Esophagus muscularis mucosa (tissue), 4 donors: Measurements from ENCODE around the gene PPFIA4. TPM values are rescaled to one million over a fixed set of nuclear protein-coding genes. Genes with fewer than 3 reads are reported as not detected.

Source experiments
- DNase-seq: peaks from one replicate; pipeline ENCODE4 v3.0.0-alpha.2; 2017; ENCODE audit errors: extremely low spot score
- H3K27ac ChIP-seq, 4 donors: fragments of 200-600 bp; sonication (generic); replicated peaks in 1 of 4; 1 replicate in 3 of 4; 2 replicates in 1 of 4; pipeline ENCODE4 v1.5.1; 2016 to 2019; ENCODE audit warnings: mild to moderate bottlenecking in 1 of 4
- H3K27me3 ChIP-seq, 4 donors: fragments of 200-600 bp; sonication (generic); one replicate each; pipeline versions ENCODE4 v1.5.1 to v1.6.0; 2016 to 2019
- H3K36me3 ChIP-seq, 4 donors: fragments of 200-600 bp; sonication (generic); one replicate each; pipeline ENCODE4 v1.5.1; 2016 to 2019
- H3K4me1 ChIP-seq, 4 donors: fragments of 200-600 bp; sonication (generic); one replicate each; pipeline ENCODE4 v1.5.1; 2016 to 2019
- H3K4me3 ChIP-seq, 4 donors: fragments of 200-600 bp; sonication (generic); 1 replicate in 2 of 4; 2 replicates in 2 of 4; pipeline ENCODE4 v1.5.1; 2016 to 2019; ENCODE audit warnings: mild to moderate bottlenecking in 4 of 4, moderate library complexity in 1 of 4
- H3K9me3 ChIP-seq, 4 donors: fragments of 200-600 bp; sonication (generic); 1 replicate in 3 of 4; 2 replicates in 1 of 4; pipeline ENCODE4 v1.5.1; 2016 to 2019
- CTCF ChIP-seq, 3 experiments: fragments of 200-600 bp in 2 of 3; fragments of 450-650 bp in 1 of 3; sonication (generic) in 2 of 3; IDR thresholded peaks; one replicate each; pipeline ENCODE4 v1.5.1; 2017 to 2019; ENCODE audit warnings: antibody characterized with exemption in 3 of 3, mild to moderate bottlenecking in 2 of 3, moderate library complexity in 1 of 3
- EP300 ChIP-seq: sonication (generic); formaldehyde crosslinking; IDR thresholded peaks from one replicate; pipeline ENCODE4 v1.6.1; 2017; ENCODE audit warnings: antibody characterized with exemption
- POLR2A ChIP-seq: fragments of 450-650 bp; IDR thresholded peaks from one replicate; pipeline ENCODE4 v1.6.1; 2017; ENCODE audit warnings: antibody characterized with exemption, moderate library complexity, mild to moderate bottlenecking, low read depth
- POLR2AphosphoS5 ChIP-seq, 2 donors: sonication (generic); formaldehyde crosslinking; IDR thresholded peaks; one replicate each; pipeline ENCODE4 v1.6.1; 2017; ENCODE audit warnings: antibody characterized with exemption in 2 of 2
- WGBS: methylation state at CpG from one replicate; pipeline ENCODE4 v1.1.5; 2018; 5-methylcytosine and 5-hydroxymethylcytosine counted together
- intact Hi-C: fragments of 100-400 bp; cut with DNase I; formaldehyde crosslinking; loops from one replicate; pipeline ENCODE4 v1.15.1; 2023
- total RNA-seq, 4 donors: library from RNA; depleted of rRNA; stranded (reverse); fragments of >200 nt; gene quantifications; one replicate each; pipeline versions ENCODE4 v1.1.0 to v1.2.1, GENCODE V29; 2016

PPFIA4 gene
- total RNA-seq, 4 donors from 2014 or later: 0.42 to 1.6 (median 1.1) TPM

GRCh38 chr1:203103829-203104495, 77.7 kb downstream of the PPFIA4 start:
- Histone ChIP-seq H3K27ac (no peak overlapping the region), H3K4me3 (no peak overlapping the region), H3K36me3 (no peaks in the 10 kb centered on the region), H3K27me3 (peaks cover 0 to 4% (median 0%) of the 10 kb centered on the region in 4 donors), H3K4me1 (no peaks in the 10 kb centered on the region), H3K9me3 (peaks cover 0 to 10% (median 0%) of the 10 kb centered on the region in 4 donors)
- peak; percentile 82 for DNase-seq
- 77% methylated on average over 6 of the region's 6 CpGs for WGBS
- intact Hi-C loops: no loop called here
- no peak for TF ChIP-seq POLR2A
- TF ChIP-seq CTCF (IDR thresholded peaks at IDR 0.05): no peak
- no peak for TF ChIP-seq EP300

GRCh38 chr1:203104789-203105390, 78.6 kb downstream of the PPFIA4 start:
- DNase-seq: no peak
- Histone ChIP-seq H3K27ac (no peak overlapping the region), H3K4me3 (no peak overlapping the region), H3K9me3 (peaks cover 0 to 10% (median 0%) of the 10 kb centered on the region in 4 donors), H3K4me1 (no peaks in the 10 kb centered on the region), H3K36me3 (no peaks in the 10 kb centered on the region), H3K27me3 (peaks cover 0 to 4% (median 0%) of the 10 kb centered on the region in 4 donors)
- TF ChIP-seq POLR2AphosphoS5 (IDR thresholded peaks at IDR 0.05): no peak
- TF ChIP-seq CTCF (IDR thresholded peaks at IDR 0.05): no peak
- TF ChIP-seq POLR2A: no peak
- no peak for TF ChIP-seq EP300
- intact Hi-C loops: no loop called here

GRCh38 chr1:203112475-203112874, 86.2 kb downstream of the PPFIA4 start:
- intact Hi-C loops: no loop called here
- peak; percentile 47 for DNase-seq
- H3K36me3 ChIP-seq: no peaks in the 10 kb centered on the region
- H3K9me3 ChIP-seq: no peaks in the 10 kb centered on the region
- 45% methylated on average over 2 of the region's 2 CpGs for WGBS
- no peak overlapping the region for H3K27ac ChIP-seq
- H3K27me3 ChIP-seq: peaks cover 0 to 15% (median 0%) of the 10 kb centered on the region in 4 donors
- H3K4me3 ChIP-seq: no peak overlapping the region
- H3K4me1 ChIP-seq: peaks cover 0 to 1% (median under 1%) of the 10 kb centered on the region in 4 donors
- TF ChIP-seq EP300: no peak

DNA sequence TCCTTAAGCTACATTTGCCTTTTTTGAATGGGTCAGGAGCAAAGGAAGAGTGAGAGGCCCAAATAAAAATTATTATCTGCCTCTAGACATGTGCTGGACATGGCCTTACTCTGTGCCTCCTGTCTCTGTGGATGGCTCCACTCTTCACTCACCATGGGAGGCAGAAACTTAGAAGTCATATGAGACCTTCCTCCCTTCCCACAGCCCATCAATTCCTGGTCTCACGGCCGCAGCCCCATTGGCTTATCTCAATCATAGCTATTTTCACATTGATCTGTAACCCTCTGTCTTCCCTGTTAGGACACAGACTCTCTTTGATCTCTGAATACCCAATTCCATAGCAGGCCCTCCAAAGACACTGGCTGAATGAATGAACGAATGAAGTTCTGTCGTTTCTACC, 87.0 kb downstream of the PPFIA4 start:
- intact Hi-C loops: no loop called here
- H3K9me3 ChIP-seq: no peaks in the 10 kb centered on the region
- no peak overlapping the region for H3K4me3 ChIP-seq

GRCh38 chr1:203114202-203114601, 87.9 kb downstream of the PPFIA4 start:
- no peak overlapping the region for H3K4me3 ChIP-seq
- peaks cover 0 to 32% (median 11%) of the 10 kb centered on the region in 4 donors for H3K27me3 ChIP-seq
- H3K27ac ChIP-seq: no peak overlapping the region
- 80% methylated on average over 7 of the region's 7 CpGs for WGBS
- no peaks in the 10 kb centered on the region for H3K9me3 ChIP-seq
- DNase-seq: peak; percentile 72
- intact Hi-C loops: no loop called here
- no peaks in the 10 kb centered on the region for H3K36me3 ChIP-seq
- peaks cover 3 to 10% (median 9%) of the 10 kb centered on the region in 4 donors for H3K4me1 ChIP-seq
- TF ChIP-seq POLR2AphosphoS5 (IDR thresholded peaks at IDR 0.05): no peak
- TF ChIP-seq EP300: no peak
- no peak for TF ChIP-seq CTCF (IDR thresholded peaks at IDR 0.05)
- no peak for TF ChIP-seq POLR2A

More for the DNA sequence above, 87.0 kb downstream of the PPFIA4 start:
- H3K36me3 ChIP-seq: no peaks in the 10 kb centered on the region
- TF ChIP-seq EP300: no peak
- no peak for TF ChIP-seq POLR2A
- H3K27me3 ChIP-seq: peaks cover 0 to 23% (median 2%) of the 10 kb centered on the region in 4 donors
- no peak overlapping the region for H3K27ac ChIP-seq
- DNase-seq: peak; percentile 86
- H3K4me1 ChIP-seq: peaks cover 3 to 10% (median 8%) of the 10 kb centered on the region in 4 donors
- 84% methylated on average over 4 of the region's 4 CpGs for WGBS
